Activated B cell treated with CpG ODN at 0.5 μM for 24 hours (primary cell): ENCODE measurements around the gene PANX2. TPM values are rescaled to one million over a fixed set of nuclear protein-coding genes. Genes with fewer than 3 reads are reported as not detected.

Experiments
- ATAC-seq: fragments of 200-7000 bp; cut with Tn5 transposase; one replicate; pipeline ENCODE4 v1.10.0; 2021; ENCODE audit warnings: low read depth, mild to moderate bottlenecking, moderate library complexity
- CTCF ChIA-PET: fragments of 350-600 bp; sonication (Branson Sonifier 250); formaldehyde crosslinking; loops from one replicate; lab custom pipeline; 2021; ENCODE audit warnings: antibody characterized with exemption; lab: Charles Lee
- POLR2A ChIA-PET: fragments of 350-600 bp; sonication (Branson Sonifier 250); formaldehyde crosslinking; loops from one replicate; lab custom pipeline; 2021; ENCODE audit warnings: antibody characterized with exemption; lab: Charles Lee
- DNase-seq: peaks from one replicate; pipeline ENCODE4 v3.0.0; 2022
- H3K27ac Mint-ChIP-seq: one replicate; pipeline ENCODE4 v1.8.0; 2020; ENCODE audit warnings: mixed read lengths
- H3K27me3 Mint-ChIP-seq: one replicate; pipeline ENCODE4 v1.8.0; 2021; ENCODE audit warnings: mixed read lengths
- H3K36me3 Mint-ChIP-seq: one replicate; pipeline ENCODE4 v1.8.0; 2021; ENCODE audit warnings: low read depth, mixed read lengths
- H3K4me1 Mint-ChIP-seq: one replicate; pipeline ENCODE4 v1.8.0; 2021; ENCODE audit warnings: mixed read lengths
- H3K4me3 Mint-ChIP-seq: one replicate; pipeline ENCODE4 v1.8.0; 2020; ENCODE audit warnings: mild to moderate bottlenecking, mixed read lengths
- H3K9me3 Mint-ChIP-seq: one replicate; pipeline ENCODE4 v1.8.0; 2020; ENCODE audit warnings: mixed read lengths
- CTCF ChIP-seq: fragments of 200-600 bp; IDR thresholded peaks from one replicate; pipeline ENCODE4 v1.8.0; 2022; ENCODE audit warnings: antibody characterized with exemption, mild to moderate bottlenecking
- intact Hi-C: fragments of 100-400 bp; cut with micrococcal nuclease; formaldehyde crosslinking; loops from one replicate; pipeline ENCODE4 v1.15.1; 2024
- total RNA-seq: library from RNA; stranded (reverse); gene quantifications from 2 replicates; pipeline ENCODE4 v1.2.3, GENCODE V29; 2022

Gene PANX2
- total RNA-seq, 1 donor from 2014 or later, result 0.27 TPM

GRCh38 chr22:50184004-50184901, 13.7 kb downstream of the PANX2 start:
- DNase-seq (no peak), ATAC-seq (no peak)
- H3K27ac Mint-ChIP-seq, result no peak overlapping the region
- intact Hi-C loops, result loop anchor here (2.0 kb wide), 1 partner anchor 17 kb away; the partner anchor contains the start of gene SELENOO
- H3K27me3 Mint-ChIP-seq, result peaks cover 9% of the 10 kb centered on the region
- peak overlapping the region; percentile 78 for H3K4me3 Mint-ChIP-seq
- peaks cover 2% of the 10 kb centered on the region for H3K36me3 Mint-ChIP-seq
- TF ChIP-seq CTCF, result no peak
- no peaks in the 10 kb centered on the region for H3K9me3 Mint-ChIP-seq
- peaks cover 37% of the 10 kb centered on the region for H3K4me1 Mint-ChIP-seq
- ChIA-PET POLR2A (interaction anchor here (0.6 to 1.2 kb wide), 2 partner anchors 8 to 172 kb away, joined by 3 to 5 read pairs; partner anchors contain the start of gene IL17REL), CTCF (no interaction called here)

- Mint-ChIP-seq H3K4me1 (peaks cover 39% of the 10 kb centered on the region), H3K4me3 (peak overlapping the region; percentile 78), H3K9me3 (no peaks in the 10 kb centered on the region), H3K27me3 (peaks cover 4% of the 10 kb centered on the region), H3K36me3 (peaks cover 2% of the 10 kb centered on the region), H3K27ac (no peak overlapping the region)
- POLR2A ChIA-PET, result interaction anchor here (0.6 to 1.2 kb wide), 4 partner anchors 8 to 66 kb away, joined by 3 to 5 read pairs (median 4); partner anchors contain the start of gene HDAC10
- intact Hi-C loops, result loop anchor here (1.0 to 2.0 kb wide), 2 partner anchors 12 to 16 kb away; partner anchors contain the start of gene SELENOO
- no peak for DNase-seq
- ATAC-seq, result no peak
- TF ChIP-seq CTCF, result no peak
- CTCF ChIA-PET, result no interaction called here
These were observed 14.4 kb downstream of the PANX2 start for GRCh38 chr22:50184902-50185374.

- H3K9me3 Mint-ChIP-seq, result no peaks in the 10 kb centered on the region
- ATAC-seq (peak; percentile 59), DNase-seq (peak; percentile 87)
- POLR2A ChIA-PET, result interaction anchor here (0.6 kb wide), 3 partner anchors 22 to 65 kb away, joined by 3 to 5 read pairs (median 4); partner anchors contain the start of gene HDAC10
- peaks cover 2% of the 10 kb centered on the region for H3K27me3 Mint-ChIP-seq
- H3K36me3 Mint-ChIP-seq, result peaks cover 3% of the 10 kb centered on the region
- peaks cover 42% of the 10 kb centered on the region for H3K4me1 Mint-ChIP-seq
- CTCF ChIA-PET, result no interaction called here
- H3K27ac Mint-ChIP-seq, result peak within 1 kb of the TSS; percentile 84
- TF ChIP-seq CTCF, result no peak
- peak within 1 kb of the TSS; percentile 93 for H3K4me3 Mint-ChIP-seq
- intact Hi-C loops, result loop anchor here (1.0 to 2.0 kb wide), 2 partner anchors 12 to 15 kb away; partner anchors contain the start of gene SELENOO
These were observed 15.0 kb downstream of the PANX2 start, which contains the start of gene TRABD for GRCh38 chr22:50185375-50186087. TRABD (plus strand) TSS chr22:50185913; CDS start chr22:50193061, 7,148 bp downstream.

- Mint-ChIP-seq H3K27ac (peak overlapping the region; percentile 84), H3K27me3 (peaks cover 2% of the 10 kb centered on the region), H3K9me3 (no peaks in the 10 kb centered on the region), H3K4me3 (peak overlapping the region; percentile 93), H3K4me1 (peaks cover 49% of the 10 kb centered on the region), H3K36me3 (peaks cover 3% of the 10 kb centered on the region)
- no peak for TF ChIP-seq CTCF
- no peak for DNase-seq
- no peak for ATAC-seq
- intact Hi-C loops, result no loop called here
- POLR2A ChIA-PET, result interaction anchor here (0.7 to 1.6 kb wide), 7 partner anchors 10 to 255 kb away, joined by 3 to 12 read pairs (median 4); partner anchors contain the start of genes HDAC10 and SELENOO
- CTCF ChIA-PET, result interaction anchor here (0.8 to 0.9 kb wide), 2 partner anchors 20 to 37 kb away, joined by 3 read pairs; no protein-coding TSS in a partner anchor
These were observed 15.7 kb downstream of the PANX2 start for GRCh38 chr22:50186181-50186714.
